IPS DF 4.7 (cell line): ENCODE measurements around the gene LIPN.

Source experiments
- DNase-seq: peaks from one replicate; pipeline ENCODE4 v3.0.0-alpha.2; 2013; ENCODE audit warnings: low spot score; ENCODE audit errors: extremely low read depth

LIPN gene

DNA sequence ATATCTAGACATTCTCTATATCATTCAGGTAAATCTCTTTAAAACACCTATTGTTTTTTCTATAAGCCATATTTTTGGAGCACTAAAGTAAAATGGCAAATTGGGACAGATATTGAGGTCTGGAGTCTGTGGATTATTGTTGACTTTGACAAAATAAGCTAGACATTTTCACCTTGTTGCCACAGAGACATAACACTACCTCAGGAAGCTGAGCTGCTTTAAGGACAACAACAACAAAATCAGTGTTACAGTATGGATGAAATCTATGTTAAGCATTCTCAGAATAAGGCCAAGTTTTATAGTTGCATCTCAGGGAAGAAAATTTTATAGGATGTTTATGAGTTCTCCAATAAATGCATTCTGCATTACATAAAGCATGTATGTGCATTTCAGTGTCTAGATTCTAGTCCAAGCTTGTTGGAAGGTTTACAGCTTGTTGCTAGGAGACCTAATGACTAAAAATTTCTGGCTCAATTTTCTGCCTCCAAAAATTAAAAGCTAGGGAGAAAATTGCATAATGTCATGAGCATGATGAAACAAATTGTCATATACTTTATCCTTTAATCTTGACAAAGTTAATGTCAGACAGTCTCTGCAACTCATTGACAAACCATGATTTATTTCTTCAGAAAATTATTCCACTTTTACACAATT is 61.1 kb downstream of the LIPN start:
- no peak for DNase-seq

DNA sequence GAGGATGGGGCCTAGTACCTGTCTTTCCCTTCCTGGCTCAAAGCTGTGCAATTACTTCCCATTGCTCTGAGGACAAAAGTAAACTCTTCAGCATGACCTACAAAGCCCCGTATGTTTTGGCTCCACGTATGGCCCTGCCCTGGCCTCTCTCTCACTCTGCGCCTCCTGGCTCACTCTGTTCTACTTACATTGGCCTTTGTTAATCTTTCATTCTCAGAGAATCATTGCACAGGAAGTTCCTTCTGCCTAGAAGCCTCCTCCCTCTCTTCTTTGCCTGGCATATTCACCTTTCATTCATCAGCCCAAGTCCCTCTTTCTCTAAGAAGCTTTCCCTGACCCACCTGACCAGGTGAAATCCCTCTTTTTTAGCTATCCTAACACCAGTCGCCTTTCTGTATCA is 66.6 kb downstream of the LIPN start:
- DNase-seq = no peak

DNA sequence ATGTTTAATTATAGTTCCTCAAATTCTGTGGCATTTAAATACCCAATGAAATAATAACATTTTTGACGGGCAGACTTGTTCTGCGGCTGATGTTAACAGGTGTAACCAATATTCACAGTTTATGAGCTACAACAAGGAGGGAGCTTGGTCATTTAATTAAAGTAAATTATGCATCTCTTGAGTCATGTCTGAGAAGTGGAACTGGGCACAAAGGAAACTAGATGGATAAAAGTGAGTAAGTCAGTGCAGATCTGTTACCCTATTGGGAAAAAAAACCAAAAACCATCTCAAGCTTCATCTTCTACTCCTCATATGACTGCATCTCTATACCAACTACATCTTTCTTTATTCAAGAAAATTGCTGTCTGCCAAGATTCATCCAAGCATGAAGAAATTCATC is 67.9 kb downstream of the LIPN start:
- no peak for DNase-seq

DNA sequence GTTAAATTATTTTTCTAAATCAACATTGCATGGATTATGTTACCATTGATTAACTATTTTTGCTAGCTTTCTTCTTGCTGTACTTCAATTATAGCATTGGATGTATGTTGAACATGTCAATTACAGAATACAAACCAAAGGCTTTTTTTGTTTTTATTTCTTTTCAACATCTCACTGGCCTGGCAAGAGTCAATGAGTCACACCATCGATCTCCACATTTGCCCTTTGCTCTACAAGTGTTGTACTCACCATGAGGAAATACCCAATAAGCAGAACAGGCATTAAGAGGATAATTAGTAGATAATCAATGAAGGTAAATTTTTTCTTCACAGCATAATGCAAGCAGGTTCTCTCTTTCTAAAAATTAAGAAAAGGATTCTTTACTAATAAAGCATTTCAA is 68.5 kb downstream of the LIPN start:
- DNase-seq = no peak
